Activated naive CD4-positive, alpha-beta T cell (primary cell): ENCODE measurements around the gene JADE3.

ENCODE experiments used
- DNase-seq, 4 experiments: peaks; one replicate each; lab custom pipeline; 2025; lab: John Stamatoyannopoulos, UW

The JADE3 gene

DNA sequence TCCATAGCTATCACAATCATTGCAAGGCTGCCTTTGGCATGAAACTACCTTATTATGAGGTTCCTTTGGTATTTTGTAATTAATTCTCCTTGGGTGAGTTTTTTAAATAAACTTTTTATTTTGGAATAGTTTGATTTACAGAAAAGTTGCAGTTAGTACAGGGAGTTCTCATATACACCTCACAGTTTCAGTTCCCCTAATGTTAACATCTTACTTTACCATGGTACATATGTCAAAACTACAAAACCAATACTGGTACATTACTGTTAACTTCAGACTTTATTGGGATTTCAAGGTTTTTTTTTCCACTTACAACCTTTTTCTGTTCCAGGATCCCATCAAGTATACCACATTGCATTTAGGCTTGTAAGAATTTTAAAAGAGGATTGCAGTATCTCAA is 114.0 kb downstream of the JADE3 start:
- DNase-seq = no peak

DNA sequence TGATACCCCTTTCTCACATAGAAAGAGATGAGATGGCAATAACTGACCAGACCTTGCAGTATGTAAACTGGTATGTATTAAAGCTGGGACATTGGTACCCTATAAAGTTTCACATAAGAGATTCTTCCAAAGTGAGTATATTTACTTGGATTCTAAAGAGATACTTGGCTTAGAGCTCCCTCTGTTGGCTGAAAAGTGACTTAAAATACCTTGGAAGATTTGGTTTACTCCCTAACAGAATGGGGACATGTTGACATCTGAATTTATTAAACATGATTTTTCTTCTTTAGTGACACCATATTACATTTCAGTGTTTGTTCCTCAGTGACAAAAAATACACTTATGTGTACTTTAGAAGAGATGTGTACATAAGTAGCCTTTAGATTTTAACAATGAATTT is 118.1 kb downstream of the JADE3 start:
- DNase-seq = no peak

DNA sequence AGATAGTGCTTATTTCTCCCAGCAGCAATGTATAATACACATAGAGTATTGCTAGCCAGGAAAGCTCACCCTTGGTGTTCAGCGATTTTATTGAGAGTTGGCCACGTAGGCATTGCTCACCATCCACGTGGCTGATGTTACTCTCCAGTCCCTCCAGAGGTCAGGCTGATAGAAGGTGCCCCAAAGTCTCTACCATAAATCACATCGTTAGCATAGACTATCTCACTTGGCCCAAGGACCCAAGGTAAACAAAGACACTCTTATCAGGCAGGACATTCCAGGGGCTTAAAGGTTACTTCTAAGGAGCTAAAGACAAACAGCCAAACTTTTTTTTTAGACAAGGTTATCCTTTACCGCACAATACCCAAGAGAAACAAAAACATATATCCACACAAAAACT is 135.8 kb downstream of the JADE3 start:
- DNase-seq = no peak

DNA sequence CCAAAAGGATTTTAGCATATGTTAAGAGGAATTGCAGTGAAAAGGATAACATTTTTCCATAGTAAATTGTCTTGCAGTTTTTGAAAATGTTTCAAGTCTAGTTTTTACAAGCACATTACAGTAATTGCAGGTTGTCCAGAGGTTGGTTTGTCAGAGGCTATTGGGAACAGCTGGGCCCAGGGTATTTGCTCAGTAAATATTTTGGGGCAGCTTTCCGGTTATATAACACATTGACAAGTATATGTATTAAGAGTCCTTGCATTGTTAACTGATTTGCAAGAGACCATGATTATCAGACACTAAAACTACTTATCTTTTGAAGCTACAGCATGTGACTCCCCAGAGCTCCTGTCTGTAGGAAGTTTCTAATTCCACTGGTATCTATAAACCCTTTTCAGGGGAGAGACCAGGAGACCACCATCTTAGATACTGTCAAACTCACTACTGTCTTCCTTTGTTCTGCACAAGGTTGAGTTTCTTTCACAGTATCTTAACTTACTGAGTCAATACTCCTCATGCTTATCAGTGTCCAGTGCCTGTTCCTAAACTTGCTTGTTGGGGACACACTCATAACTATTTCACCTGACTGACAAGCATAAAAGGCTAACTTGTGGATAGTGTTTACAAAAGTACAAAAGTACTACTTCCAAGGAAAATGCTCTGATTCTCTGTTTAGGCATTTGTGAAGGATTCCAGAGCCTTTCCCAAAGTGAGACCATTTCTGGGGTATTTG is 147.1 kb downstream of the JADE3 start:
- DNase-seq = no peak

DNA sequence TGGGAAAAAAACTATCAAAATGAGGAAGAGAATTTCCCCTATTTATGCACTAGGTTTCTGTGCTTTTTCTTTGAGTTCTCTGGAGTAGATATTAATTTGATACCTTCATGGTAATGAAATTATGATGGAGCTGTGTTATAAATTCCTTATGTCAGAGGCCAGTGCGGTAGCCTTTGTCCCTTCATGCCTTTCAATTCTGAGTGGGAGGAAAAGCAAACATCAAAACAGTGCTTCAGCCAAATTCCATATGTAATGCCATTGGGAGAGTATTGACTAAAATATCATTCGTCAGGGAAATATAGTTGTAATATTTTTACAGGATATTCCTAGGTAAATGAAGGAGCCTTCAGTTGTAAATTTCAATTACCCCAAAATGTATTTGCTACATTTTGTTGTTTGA is 148.5 kb downstream of the JADE3 start:
- DNase-seq = no peak

DNA sequence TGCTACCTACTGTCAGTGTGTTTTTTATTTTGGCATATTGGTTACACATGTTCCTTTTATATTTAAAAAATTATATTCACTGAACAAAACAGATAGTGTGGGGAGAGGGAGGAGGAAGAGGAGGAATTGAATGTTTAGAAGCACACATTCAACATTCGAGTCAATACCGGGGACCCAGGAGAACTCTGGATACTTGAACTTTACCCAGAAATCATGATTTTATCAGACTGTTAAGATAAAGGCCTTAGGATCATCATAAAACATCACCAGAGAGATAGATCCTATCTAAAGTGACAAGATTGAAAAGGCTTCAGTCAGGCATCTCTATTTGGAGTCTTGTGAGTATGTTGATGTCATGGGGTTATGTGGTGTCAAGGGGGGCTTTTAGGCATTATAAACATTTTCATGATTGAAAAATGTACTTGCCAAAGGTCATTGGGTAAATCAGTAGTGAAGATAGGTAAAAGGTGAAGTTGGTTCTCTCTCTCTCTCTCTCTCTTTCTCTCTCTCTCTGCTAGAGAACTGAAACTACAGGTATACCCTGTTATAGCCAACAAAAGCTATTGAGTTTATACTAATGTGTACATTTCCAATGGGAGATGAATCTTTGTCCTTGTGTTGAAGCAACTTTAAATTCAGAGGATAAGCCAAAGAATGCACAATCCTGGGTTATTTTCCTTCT is 149.2 kb downstream of the JADE3 start:
- no peak for DNase-seq

DNA sequence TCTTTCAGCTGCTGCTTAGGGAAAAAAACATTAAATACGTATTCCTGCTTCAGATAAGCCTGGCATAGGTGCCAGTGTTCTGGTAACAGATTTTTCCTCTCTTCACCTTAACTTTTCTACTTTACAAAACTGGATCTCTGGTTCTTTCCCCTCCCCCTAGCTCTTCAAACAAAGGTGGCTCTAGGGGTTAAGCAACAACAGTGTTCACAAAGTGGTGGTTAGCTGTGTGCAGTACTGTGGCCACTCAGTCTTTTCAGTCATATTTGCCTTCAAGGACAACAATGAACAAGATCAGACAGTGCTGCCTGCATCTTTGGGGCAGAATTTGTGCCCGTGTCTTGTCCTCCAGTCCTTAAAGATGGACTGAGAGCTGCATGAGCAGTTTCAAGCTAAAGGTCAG is 151.0 kb downstream of the JADE3 start:
- DNase-seq = no peak

DNA sequence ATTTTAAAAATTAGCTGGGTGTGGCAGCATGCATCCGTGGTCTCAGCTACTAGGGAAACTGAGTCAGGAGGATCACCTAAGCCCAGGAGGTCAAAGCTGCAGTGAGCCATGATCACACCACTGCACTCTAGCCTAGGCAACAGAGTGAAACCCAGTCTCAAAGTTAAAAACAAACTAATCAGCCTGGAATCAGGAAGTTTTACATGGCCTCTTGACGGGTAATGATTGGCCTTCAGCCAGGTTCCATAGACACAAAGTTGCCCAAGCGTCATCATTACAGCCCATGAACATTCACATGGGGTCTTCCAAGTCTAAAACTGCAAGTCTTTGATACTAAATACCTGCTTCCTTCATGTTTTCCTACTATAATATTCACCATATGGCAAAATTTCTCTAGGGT is 156.0 kb downstream of the JADE3 start:
- no peak for DNase-seq

DNA sequence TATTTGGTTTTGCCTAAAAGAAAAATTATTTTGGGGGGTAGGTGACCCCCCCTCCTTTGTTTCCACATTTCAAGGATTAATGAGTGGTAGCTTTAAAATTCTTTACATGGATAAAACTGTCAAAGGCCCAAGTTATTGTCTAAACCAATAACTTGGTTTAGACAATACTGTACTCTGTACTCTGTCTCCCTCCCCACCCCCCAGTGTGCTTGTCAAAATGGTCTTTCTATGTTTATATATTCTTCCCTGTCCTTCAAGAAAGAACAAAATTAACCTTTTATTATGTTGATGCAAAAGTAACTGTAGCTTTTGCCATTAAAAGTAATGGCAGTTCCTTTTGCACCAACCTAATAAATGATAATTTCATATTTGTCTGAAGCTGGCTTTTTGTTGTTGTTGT is 156.5 kb downstream of the JADE3 start:
- no peak for DNase-seq

DNA sequence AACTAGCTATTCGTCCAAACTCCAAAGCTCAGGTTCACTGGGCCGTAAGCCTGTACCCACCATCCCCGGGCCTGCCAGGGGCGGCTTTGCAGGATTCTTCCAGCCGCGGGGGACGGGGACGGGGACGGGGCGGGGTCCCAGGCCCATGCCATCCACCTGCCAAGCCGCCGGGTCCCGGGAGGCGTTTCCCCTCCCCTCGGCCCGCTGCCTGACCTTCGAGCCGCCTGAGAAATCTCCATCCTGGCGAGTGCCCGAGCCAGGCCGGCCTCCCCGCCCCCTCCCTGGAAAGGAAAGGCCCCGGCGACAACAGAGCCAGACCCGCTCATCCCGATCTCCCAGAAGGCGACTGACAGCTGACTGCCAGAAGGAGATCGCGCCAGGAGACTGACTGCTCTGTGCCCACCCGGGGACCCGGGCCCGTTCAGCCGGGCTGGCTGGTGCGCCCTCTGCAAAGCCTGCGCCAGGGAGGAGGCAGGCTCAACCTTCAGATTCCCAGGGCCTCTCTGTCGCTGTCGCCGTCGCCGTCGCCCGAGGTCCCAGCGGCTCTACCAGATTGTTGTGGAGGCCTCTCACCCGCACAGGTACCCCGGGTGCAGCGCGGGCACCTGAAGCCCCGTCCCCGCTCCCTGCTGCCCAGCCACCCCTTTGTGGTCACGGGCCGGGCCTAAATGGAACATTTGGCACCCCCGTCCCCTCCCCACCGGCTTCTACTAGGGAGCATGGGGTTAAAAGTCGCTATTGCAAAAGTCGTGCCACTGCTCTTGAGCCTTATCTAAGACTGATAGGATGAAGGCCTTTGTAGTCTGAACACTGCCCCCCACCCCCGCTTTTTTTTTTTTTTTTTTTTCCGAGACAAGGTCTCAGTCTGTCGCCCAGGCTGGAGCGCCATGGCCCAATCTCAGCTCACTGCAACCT is 166.2 kb downstream of the JADE3 start, which contains the start of gene RGN:
Gene RGN (plus strand): TSS at position 315 of the 915 bp plus-strand sequence. CDS start 2,702 bp downstream, outside the sequence.
- DNase-seq = no peak

DNA sequence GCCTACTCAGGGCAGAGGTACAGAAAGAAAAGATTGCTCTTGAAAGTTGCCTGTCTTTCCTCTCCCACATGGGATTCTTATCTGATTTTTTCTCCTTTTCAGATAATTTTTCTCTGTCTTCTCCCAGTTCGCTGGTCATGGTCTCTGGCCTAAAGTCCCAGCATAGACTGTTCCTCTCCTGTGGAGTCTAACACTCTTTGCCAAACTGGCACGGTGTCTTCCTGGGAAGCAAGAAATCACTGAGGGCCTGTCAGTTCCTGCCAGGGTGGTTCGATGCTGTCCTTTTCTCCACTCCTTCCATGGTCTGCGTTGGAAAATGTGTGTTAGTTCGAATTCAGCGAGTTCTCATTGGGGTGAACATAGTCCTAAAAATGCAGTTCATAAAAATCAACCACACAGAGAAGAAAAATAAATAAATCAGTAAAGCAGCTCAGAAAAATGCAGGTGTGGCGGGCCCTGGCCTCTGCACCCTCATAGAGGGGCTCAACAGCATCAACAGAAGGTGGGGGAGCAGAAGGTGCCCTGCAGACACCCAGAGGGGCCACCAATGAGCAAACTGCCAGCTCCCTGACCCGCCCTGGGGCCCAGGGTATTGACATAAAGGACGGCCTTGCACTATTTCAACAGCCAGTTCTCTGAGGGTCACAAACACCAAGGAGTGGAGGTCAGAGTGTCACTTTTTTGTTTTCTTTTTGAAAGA is 168.1 kb downstream of the JADE3 start:
- DNase-seq = no peak

DNA sequence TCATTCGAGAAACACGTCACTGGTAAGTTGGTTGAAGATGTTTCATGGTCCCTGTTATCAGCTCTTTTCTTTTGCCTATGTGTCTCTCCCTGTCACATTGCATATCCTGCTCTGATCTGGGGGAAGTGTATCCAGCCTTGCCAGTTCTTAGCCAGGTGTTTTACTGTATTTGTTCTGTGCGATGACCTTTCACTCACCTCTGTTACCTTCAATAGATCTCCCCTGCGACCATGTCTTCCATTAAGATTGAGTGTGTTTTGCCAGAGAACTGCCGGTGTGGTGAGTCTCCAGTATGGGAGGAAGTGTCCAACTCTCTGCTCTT is 168.7 kb downstream of the JADE3 start:
- DNase-seq = no peak

DNA sequence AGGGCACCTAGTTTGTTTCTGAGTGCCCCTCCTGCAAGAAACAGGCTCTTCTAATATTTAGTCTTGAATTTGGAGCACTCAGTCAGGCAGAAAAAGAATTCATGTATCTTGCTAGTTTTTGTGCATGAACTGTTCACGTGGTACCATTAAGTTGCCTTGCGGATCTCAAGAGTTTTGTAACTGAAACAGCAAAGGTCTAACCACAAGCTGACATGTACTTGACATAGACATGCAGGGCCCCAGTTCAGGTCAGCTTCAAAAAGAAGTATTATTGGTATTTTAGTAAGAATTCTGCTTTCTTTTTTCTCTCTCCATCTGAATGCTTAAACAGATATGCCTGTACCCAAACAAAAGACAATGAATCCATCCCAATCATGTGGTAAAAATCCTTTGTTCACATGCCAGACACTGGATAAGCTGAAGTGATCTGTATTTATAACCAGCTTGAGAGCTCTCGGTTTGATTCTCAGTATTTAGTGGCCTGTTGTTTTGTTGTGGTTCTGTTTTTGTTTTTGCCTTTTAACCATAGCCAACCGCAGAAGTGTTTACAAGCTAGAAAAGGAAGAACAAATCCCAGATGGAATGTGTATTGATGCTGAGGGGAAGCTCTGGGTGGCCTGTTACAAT is 179.0 kb downstream of the JADE3 start:
- no peak for DNase-seq

DNA sequence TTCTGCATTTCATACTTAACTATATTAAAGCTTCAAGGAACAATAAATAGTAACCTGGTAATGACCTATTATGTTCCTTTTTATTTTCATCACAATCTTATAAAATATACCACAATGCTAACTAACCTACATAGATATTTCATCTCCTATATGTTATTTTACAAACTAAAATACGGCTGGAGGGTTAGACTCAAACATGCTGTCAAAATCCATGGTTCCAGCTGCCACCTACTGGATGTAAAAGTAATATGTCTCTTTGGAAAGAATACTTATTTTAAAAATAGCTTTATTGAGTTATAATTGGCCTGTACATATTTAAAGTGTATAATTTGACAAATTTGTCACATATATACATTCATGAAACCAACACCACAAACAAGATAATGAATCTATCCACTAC is 181.0 kb downstream of the JADE3 start:
- no peak for DNase-seq

DNA sequence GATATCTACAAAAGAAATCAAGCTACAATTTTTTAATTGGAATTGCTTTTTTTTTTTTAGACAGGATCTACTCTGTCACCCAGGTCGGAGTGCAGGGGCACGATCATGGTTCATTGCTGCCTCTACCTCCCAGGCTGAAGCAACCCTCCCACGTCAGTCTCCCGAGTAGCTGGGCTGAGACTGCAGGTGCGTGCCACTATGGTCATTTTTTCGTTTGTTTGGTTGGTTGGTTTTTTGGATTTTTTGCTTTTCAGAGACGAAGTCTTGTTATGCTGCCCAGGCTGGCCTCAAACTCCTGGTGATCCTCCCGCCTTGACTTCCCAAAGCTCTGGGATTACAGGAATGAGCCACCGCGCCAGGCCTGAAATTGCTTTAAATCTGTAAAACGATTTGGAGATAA is 181.6 kb downstream of the JADE3 start:
- no peak for DNase-seq

DNA sequence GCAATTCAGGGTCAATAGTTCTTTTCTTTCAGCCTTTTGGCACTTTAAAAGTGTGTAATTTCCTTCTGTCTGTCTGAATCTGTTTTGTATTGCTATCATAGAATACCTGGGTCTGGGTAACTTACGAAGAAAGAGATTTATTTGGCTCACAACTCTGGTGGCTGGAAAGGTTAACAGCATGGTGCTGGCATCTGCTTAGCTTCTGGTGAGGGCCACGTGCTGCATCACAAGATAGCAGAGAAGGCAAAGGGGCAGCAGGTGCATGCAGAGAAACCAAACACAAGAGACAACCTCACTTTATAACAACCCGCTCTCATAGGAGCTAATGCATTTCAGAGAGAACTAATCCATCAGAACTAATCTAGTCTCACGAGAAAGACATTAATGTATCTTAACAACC is 184.8 kb downstream of the JADE3 start:
- no peak for DNase-seq

DNA sequence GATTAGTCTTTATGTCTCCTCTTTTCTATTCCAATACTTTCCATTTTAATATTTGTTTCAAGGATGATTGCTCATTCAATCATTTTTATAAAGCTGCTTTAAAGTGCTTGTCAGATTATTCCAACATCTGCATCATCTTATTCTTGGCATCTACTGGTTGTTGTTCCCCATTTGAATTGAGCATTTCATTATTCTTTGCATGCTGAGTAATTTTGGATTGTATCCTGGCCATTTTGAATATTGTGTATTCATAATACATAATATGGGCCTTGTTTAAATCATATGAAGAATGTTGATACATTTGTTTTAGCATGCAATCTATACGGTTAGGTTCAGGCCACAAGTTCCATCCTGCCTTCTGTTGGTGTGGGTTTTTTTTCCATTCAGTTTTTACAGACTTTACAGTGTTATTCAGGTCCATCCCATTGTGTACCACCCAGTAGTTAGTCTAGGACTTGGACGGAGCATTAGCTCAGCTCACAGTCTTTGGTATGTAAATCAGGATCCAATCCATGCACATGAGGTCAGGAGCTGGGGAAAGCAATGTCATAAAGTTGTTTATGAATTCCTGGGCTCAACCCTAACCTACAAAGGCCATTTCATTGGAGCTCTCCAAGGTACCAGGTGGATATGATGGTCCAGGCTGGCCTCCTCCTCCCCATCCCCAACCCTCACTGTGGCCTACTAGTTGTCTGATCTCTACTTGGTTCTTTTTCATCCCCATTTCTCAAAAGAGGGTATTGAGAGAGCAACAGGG is 186.3 kb downstream of the JADE3 start:
- no peak for DNase-seq

DNA sequence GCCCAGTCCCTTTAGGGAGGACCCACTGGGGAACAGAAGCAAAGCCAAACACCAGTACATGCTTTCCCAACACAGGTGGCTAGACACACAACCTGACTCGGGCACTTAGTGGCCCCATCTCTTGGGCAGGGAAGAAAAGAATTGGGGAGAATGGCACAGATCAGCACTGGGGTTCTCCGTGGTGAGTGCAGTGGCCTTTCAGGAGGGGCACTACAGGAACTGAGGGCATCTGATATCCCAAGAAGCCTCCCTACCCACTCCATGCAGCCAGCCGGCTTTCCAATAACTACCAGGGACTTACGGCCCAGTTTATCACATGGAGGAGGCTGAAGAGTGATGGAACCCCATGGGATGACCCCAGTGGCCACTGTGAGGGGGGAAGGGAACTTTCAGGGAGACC is 189.0 kb downstream of the JADE3 start:
- no peak for DNase-seq
